Ishikawa (cell line): ENCODE measurements around the gene GYS2.
A peak's percentile ranks its signal among the peaks of the same experiment; 100 is the strongest.

Experiments used
- CEBPB ChIP-seq: IDR thresholded peaks from 2 replicates; pipeline ENCODE4 v1.6.1; 2012
- CREB1 ChIP-seq: IDR thresholded peaks from 2 replicates; pipeline ENCODE4 v1.6.1; 2012; ENCODE audit warnings: low read depth
- EGR1 ChIP-seq: IDR thresholded peaks from 2 replicates; pipeline ENCODE4 v1.6.1; 2012
- EP300 ChIP-seq: IDR thresholded peaks from 2 replicates; pipeline ENCODE4 v1.6.1; 2012; ENCODE audit warnings: borderline replicate concordance
- FOXM1 ChIP-seq: IDR thresholded peaks from 2 replicates; pipeline ENCODE4 v1.6.1; 2012; ENCODE audit warnings: low read depth, borderline replicate concordance
- NFIC ChIP-seq: IDR thresholded peaks from 2 replicates; pipeline ENCODE4 v1.6.1; 2012
- RAD21 ChIP-seq: IDR thresholded peaks from 2 replicates; pipeline ENCODE4 v1.6.1; 2012; ENCODE audit warnings: low read depth
- TAF1 ChIP-seq: IDR thresholded peaks from 2 replicates; pipeline ENCODE4 v1.6.1; 2012; ENCODE audit warnings: low read depth, mild to moderate bottlenecking
- TCF12 ChIP-seq: IDR thresholded peaks from 2 replicates; pipeline ENCODE4 v1.6.1; 2012; ENCODE audit warnings: low read depth
- TEAD4 ChIP-seq: IDR thresholded peaks from 2 replicates; pipeline ENCODE4 v1.6.1; 2012
- YY1 ChIP-seq: IDR thresholded peaks from 2 replicates; pipeline ENCODE4 v1.6.1; 2012; ENCODE audit warnings: low read depth
- ZBTB7A ChIP-seq: IDR thresholded peaks from 2 replicates; pipeline ENCODE4 v1.6.1; 2012; ENCODE audit warnings: low read depth
- TF ChIP-seq, protein P1 (sequence below): IDR thresholded peaks from 2 replicates; pipeline ENCODE4 v1.6.1; 2012
- TF ChIP-seq, protein P2 (sequence below): IDR thresholded peaks from 2 replicates; pipeline ENCODE4 v1.6.1; 2012; ENCODE audit warnings: low read depth, mild to moderate bottlenecking
- TF ChIP-seq, protein P3 (sequence below): IDR thresholded peaks from 2 replicates; pipeline ENCODE4 v1.6.1; 2012

Gene GYS2

DNA sequence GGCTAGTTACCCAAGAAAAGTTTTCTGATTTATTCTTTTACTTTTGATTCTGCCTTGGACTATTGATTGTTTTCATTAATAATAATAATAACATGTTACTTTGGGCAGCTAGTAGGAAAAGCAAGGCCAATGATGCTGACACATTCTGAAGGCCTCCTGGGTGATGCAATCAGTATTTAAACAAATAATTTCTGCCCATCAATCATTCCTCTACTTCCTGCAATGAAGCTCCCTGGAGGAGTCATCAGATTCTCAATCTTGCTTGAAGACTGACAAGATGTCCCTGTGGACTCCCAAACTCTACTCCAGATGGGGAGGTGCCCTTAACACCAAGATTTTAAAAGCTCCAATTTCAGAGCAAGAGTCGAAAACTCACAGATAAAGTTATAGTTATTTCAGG is 78.6 kb downstream of the GYS2 start, which contains the start of gene SPX:
SPX (plus strand) TSS at position 244 of the 400 bp plus-strand sequence. CDS start 177 bp downstream, outside the sequence.
- peak; percentile 57 for TF ChIP-seq CEBPB
- TF ChIP-seq, protein P1, sequence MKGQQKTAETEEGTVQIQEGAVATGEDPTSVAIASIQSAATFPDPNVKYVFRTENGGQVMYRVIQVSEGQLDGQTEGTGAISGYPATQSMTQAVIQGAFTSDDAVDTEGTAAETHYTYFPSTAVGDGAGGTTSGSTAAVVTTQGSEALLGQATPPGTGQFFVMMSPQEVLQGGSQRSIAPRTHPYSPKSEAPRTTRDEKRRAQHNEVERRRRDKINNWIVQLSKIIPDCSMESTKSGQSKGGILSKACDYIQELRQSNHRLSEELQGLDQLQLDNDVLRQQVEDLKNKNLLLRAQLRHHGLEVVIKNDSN, result no peak

DNA sequence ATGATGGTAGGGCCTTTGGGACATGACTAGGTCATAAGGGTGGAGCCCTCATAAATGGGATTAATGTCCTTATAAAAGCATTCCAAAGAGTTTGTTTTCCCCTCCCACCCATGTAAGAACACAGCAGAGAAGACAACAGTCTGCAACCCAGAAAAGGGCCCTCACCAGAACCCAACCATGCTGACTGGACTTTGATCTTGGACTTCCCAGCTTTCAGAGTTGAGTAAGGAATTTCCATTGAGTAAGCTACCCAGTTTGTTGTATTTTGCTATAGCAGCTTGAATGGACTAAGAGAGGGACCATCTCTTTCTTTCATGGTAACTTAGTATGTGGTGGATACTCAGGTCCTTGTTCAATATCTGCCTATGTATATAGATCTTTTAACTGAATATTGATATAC is 81.5 kb downstream of the GYS2 start:
- TF ChIP-seq EGR1, result no peak
- TF ChIP-seq, protein P2, sequence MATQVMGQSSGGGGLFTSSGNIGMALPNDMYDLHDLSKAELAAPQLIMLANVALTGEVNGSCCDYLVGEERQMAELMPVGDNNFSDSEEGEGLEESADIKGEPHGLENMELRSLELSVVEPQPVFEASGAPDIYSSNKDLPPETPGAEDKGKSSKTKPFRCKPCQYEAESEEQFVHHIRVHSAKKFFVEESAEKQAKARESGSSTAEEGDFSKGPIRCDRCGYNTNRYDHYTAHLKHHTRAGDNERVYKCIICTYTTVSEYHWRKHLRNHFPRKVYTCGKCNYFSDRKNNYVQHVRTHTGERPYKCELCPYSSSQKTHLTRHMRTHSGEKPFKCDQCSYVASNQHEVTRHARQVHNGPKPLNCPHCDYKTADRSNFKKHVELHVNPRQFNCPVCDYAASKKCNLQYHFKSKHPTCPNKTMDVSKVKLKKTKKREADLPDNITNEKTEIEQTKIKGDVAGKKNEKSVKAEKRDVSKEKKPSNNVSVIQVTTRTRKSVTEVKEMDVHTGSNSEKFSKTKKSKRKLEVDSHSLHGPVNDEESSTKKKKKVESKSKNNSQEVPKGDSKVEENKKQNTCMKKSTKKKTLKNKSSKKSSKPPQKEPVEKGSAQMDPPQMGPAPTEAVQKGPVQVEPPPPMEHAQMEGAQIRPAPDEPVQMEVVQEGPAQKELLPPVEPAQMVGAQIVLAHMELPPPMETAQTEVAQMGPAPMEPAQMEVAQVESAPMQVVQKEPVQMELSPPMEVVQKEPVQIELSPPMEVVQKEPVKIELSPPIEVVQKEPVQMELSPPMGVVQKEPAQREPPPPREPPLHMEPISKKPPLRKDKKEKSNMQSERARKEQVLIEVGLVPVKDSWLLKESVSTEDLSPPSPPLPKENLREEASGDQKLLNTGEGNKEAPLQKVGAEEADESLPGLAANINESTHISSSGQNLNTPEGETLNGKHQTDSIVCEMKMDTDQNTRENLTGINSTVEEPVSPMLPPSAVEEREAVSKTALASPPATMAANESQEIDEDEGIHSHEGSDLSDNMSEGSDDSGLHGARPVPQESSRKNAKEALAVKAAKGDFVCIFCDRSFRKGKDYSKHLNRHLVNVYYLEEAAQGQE, result no peak
- no peak for TF ChIP-seq YY1
- TF ChIP-seq, protein P1, result no peak
- no peak for TF ChIP-seq TCF12
- TF ChIP-seq RAD21, result no peak
- TF ChIP-seq TAF1, result no peak
- TF ChIP-seq, protein P3, sequence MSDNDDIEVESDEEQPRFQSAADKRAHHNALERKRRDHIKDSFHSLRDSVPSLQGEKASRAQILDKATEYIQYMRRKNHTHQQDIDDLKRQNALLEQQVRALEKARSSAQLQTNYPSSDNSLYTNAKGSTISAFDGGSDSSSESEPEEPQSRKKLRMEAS, result no peak
- TF ChIP-seq FOXM1, result no peak
- TF ChIP-seq TEAD4, result no peak

DNA sequence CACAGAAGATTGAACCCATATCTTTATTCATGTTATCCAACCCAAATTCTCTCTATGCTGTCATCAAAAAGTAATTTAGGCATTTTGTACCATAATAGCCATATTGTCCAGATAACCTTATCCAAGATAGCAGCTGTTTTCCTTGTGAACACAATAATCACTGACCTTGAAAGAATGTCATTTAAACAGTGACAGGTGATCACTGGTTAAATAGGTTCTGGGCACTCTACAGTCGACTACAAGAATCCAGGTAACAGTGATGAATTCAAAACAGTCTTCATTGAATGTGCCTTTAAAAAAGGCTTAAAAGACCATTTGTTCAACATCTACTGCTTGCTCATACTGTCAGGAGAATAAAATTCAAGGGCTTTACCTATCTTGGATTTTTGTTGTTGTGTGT is 83.1 kb downstream of the GYS2 start:
- TF ChIP-seq, protein P2, result no peak
- TF ChIP-seq NFIC (no peak), CREB1 (no peak), EP300 (no peak), TCF12 (no peak), TAF1 (no peak), TEAD4 (no peak), CEBPB (no peak), EGR1 (no peak), ZBTB7A (no peak), YY1 (no peak), RAD21 (no peak), FOXM1 (no peak)
- TF ChIP-seq, protein P3, result no peak
- TF ChIP-seq, protein P1, result no peak

DNA sequence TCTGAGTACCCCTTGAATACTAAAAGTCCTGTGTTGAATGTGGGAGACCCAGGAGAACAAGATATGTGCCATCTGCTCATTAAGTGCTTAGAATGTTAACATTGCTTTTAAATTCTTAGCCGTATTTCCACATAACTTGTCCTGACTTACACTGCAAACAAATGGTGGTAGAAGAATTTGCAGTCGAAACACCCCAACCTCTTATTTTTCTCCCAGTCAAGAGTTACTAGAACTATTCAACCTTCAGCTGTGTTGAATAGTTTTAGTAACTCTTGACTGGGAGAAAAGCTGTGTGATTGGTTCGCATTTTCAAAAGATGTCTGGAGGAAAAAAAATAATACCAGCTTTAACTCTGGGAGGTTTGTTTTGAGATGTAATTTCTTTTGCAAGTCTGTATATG is 86.2 kb downstream of the GYS2 start:
- TF ChIP-seq, protein P3, result no peak
- TF ChIP-seq NFIC, result no peak

DNA sequence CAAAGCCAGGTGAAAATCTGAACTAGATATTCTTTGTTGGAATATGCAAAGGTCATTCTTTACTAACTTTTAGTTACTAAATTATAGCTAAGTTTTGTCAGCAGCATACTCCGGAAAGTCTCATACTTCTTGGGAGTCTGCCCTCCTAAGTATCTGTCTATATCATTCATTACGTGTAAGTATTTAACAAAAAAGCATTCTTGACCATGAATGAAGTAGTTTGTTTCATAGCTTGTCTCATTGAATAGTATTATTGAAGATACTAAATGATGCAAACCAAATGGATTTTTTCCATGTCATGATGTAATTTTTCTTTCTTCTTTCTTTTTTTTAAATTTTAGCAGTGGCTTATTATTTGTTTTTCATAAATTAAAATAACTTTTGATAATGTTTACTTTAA is 88.4 kb downstream of the GYS2 start:
- TF ChIP-seq TCF12 (no peak), CEBPB (no peak), EP300 (no peak), FOXM1 (no peak)
- TF ChIP-seq, protein P2, result no peak
